Activated T-cell treated with anti-CD3 and anti-CD28 coated beads, Interleukin-2, amount 50 U/mL, for 1 hour (primary cell): ENCODE results near the gene BCL2L12.
A peak's percentile ranks its signal among the peaks of the same experiment; 100 is the strongest.

Experiments
- DNase-seq: peaks from one replicate; pipeline ENCODE4 v3.0.0-alpha.2; 2020

Gene BCL2L12

DNA sequence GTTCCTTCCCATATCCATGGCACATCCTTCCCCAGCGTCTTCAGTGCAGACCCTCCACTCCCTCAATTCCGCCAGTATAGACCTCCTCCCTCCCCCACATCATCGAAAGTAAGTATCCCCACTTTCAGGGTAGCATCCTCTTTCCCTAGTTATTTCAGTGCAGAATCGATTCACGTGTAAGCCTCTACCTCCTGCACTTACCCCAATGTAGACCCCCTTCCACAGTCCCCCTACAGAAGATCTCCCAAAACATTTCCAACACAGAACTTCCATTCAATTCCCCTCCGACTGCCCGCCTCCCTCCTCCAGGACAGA, 740 bp upstream of the BCL2L12 start:
- DNase-seq, result no peak

DNA sequence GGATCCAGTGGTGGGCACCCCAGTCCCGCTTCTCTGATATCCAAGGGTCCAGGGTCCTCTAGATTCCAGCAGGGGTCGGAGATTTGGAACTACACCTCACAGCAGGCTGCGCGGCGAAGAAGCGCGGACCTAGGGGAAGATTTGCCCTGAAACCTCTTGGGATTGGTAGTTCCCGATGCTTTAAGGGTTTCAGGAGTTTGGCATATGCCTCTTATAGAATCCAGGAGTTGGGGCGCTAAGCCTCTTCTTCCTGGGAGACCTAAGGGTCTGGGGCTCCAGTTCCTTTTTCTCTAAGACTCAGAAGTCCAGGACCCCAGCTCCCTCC, 349 bp downstream of the BCL2L12 start:
- DNase-seq, result no peak

DNA sequence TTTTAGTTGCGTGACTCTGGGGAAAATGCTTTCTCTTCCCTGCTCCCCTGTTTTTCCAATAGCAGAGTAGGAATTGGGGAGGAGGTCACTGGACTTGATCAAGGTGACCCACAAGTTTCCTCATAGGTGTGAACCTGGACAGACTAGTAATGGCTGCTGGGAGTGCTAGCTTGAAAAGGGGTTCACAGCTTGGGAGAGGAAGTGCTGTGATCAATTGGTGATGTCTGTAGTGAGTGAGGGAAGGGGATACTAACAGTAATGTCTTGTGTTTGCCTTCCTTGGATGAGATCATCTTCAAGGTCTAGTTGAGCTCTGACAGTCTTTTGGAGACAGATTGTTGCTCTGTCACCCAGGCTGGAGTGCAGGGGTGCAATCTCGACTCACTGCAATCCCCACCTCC, 1.7 kb downstream of the BCL2L12 start:
- DNase-seq, result no peak

DNA sequence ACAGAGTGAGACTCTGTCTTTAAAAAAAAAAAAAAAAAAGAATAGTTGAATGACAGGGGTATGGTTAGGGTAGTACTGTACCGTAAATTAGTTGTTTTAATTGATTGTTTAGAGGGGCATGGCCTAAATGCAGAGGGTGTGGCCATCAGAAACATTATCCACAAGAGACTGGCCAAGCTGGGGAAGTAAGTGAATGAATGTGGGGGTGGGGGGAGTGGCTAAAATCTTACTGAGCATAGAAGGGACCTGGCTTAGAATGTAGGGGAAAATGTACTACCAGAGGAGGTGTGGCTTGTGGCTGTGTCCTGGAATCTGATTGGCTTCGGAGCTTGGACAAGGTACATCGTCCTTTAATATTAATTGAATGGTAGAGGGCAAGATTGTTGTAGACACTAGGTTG, 3.8 kb downstream of the BCL2L12 start:
- no peak for DNase-seq

DNA sequence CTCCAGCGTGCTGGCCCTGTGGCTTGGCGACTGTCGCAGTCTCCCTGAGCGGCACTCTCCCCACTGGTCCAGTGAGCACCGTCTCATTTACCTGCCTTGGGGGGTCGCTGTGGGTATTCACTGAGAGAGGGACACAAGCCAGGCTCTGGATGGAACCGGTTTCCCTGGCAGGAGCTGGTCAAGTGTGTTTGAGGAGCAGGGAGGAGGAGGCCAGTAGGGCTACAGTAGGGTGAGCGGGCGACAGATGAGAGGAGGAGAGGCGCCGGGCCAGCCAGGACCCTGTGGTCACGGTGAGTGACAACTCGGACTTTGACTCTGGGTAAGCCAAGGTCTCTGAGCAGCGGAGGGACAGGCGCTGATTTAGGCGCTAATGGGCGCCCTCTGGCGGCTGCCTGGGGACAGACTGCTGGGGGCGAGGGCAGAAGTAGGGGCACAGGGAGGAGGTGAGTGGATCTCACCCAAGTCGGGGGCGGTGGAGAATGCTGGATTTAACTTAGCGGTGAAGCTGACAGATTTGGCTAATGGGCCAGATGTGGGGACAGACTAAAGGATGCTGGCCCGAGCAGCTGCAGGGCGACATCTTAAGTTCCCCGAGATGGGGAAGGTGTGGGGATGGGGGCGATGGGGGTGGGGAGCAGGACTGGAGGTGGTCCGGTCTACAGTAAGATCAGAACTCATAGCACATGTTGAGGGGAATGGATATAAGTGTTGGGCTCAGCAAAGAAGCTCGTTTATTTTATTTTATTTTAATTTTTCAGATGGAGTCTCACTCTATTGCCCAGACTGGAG, 6.6 kb downstream of the BCL2L12 start:
- peak; percentile 79 for DNase-seq

DNA sequence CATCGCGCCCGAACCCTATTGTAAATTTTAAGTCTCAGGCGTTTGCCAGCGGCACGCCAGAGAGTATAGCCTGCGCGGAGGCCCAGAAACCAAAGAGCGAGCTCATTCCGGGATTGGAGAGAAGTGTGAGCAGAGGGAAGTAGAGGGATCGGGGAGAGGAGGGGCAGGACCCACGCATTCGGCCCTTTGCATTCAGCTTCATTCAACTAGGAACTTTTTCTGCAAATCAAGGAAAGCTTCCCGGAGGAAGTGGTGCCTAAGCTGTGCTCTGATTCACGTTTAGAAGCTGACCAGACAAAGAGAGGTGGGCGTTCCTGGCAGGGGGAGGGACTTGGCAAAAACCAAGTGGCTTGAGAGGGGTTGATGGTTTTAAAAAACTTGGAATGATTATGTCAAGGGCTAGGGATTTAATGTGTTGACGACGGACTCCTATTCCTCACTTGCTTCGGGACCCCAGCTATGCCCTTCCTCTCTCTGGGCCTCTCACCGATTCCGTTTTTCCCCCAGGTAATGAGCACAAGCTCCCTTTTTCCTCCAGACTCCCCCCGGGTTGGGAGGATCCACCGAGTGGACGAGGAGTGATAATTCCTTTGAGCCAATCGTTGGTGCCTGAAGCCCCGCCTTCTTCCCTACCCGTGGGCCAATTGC, 10.5 kb downstream of the BCL2L12 start:
- no peak for DNase-seq

DNA sequence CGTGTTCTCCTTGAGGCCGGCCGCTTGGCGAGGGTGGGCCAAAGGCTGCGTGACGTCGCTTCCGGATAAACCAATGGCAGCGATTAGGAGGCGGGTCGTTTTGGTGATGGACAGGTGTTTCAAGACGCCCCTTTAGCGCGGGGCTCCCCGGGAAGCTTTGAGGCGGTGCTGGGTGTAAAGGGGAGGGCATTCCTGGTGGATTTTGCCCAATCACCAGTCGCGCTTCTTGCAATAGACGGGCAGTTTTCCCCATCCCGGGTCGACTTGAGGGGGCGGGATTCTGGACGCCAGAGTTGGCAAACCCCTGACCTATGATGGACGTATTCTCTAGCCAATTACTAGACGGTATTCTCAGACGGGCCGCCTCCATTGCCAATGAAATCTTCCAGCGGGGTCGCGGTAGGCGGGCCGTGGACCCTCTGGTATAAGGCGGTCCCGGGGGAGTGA, 11.1 kb downstream of the BCL2L12 start:
- DNase-seq, result peak; percentile 97

DNA sequence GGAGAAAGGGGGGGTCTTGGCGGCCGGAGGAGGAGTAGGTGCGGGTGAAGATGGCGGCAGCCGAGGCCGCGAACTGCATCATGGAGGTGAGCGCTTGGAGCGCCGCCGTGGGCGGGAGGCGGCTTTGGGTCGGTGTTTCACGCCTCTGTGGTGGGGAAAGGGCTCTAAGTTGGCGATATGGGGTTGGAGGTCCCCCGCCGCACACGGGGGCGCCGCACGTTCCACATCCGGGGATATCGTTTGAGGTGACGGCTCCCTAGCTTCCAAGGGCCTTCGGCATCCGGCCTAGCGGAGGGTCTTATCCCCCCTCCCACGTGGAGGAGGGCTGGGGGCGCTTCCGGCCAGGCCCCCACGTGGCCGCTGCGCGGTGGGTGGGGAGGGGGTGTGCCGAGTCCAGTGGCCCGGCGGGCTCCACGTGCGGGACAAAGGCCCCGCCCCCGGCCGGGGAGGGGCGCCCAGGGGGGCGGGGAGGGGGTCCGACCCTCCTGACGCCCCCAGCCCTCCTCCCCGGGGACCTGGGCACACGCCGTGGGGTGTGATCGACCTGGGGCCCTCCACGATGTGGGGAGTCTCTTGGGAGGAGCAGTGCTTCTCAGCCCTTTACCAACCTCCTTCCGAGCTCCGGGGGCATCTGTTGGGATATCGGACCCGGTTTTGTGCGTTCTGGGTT, 11.6 kb downstream of the BCL2L12 start, which contains the start of gene PRMT1:
TSS of gene PRMT1 (plus strand) at position 41 of the 670 bp plus-strand sequence. CDS start at position 51, 10 bp downstream.
- no peak for DNase-seq

DNA sequence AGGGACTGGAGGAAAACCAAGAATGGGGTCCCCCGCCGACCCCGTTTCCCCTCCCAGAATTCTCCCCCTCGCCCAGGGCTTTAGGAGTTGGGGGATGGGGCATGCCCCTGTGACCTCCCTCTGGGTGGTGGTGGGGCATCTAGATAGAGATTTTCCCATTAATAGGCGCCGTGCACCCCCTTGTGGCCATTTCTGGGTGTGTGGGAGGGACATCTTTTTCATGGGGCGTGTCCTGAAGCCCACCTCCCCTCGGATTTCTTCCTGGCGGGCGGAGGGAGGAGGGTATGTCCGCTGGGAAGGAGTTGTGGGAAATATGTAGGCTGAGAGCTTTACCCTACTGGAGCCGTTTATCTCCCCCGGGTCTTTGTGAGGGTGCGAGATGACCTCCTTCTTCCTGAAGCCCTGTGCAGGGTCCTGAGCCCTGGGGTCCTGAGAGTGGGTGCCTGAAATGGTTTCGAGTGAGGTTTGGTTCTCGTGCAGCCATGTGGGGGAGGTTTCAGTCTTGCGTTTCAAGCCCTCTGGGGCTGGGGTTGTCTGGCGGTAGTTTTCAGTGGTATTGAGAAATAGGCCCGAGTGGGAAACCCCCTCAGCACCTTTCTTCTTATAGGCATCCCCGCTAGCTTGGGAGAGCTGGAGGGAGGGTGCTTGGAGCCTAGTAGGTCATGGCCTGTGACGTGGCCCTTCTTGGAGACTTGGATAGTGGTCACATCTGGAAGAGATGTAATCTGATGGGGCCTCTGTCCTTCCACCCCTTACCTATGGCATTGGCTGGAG, 12.4 kb downstream of the BCL2L12 start:
- DNase-seq, result peak; percentile 85

DNA sequence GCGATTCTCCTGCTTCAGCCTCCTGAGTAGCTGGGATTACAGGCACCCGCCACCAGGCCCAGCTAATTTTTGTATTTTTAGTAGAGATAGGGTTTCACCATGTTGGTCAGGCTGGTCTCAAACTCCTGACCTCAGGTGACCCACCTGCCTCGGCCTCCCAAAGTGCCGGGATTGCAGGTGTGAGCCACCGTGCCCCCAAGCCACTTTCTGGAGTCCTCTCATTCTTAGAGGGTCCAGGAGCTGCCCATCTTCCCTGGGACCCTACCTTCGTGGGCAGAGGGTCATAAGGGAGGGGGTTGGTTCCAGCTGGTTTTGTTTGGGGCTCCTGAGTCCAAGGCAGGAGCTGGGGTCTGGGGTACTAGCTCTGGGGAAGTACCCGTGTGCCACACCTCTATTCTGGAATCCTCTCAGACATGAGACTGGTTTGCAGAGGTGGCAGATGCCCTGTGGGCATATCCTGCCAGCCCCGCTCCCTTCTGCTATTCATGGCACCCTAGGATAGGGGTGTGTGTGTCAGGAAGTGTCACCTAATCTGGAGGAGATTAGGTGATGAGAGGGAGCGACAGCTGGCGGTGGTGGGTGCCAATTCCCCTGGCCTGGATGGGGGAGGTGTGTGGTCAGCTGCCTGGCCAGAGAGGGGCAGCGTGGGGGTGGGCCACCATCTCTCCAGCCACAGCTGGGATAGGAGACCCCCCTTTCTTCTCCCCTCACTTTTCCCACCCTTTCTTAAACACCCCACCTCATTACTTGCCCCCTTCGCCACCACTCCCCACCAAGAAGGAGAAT, 13.4 kb downstream of the BCL2L12 start:
- no peak for DNase-seq

DNA sequence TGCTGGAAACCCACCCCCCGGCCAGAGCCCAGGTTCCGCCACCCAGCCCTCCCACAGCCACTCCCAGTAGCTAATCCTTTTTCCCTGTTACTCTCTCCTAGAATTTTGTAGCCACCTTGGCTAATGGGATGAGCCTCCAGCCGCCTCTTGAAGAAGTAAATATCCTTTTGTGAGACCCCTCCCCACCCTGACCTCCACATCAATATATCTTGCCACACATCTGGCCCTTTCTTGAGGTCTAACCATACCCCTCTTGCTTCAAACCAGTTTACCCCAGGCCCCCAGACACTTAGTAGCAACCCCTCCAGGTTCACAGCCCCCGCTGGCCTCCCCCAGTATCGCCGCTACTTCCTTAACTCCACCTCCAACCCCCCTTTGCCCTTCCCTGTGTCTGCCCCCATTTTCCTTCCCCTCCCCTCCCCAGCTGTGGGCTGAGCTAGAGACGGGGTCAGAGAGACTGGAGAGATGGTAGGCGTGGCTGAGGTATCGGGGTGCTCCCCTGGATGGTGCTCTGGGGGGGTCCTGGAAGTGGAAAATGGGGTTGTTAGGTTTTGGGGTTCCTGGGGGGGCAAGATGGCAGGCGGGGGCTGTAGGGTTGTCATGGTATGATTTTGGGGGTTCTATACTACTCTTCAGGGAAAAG, 14.2 kb downstream of the BCL2L12 start:
- no peak for DNase-seq

DNA sequence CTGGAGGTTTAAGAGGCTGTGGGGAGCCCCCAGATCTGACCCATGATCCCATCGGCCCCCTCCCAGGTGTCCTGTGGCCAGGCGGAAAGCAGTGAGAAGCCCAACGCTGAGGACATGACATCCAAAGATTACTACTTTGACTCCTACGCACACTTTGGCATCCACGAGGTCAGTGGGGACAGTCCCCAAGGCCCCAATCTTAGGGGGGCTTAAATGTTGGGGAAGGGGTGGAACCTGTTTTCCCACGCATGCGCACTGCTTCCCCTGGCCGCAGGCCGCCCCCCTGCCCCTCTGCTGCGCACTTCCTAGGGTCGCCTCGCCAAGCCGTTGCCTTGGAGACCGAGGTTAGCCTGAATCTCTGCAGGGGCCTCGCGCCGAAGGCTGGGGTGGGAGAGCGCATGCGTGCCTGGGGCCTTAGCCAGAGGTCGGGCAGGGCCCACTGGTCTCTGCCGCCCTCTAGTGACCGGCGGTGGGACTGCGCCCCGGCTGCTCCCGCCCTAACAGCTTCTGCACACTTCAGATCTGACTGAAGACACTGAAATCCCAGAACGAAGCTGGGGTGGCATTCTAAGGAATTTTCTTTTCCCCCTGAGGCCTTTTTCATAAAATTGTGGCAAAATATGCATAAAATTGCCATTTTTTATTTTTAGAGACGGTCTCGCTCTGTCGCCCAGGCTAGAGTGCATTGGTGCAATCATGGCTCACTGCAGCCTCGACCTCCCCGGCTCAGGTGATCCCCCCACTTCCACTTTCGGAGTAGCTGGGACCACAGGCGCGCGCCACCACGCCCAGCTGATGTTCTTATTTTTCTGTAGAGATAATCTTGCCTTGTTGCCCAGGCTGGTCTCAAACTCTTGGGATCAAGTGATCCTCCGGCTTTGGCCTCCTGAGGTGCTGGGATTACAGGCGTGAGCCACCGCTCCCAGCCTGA, 15.0 kb downstream of the BCL2L12 start:
- peak; percentile 97 for DNase-seq

DNA sequence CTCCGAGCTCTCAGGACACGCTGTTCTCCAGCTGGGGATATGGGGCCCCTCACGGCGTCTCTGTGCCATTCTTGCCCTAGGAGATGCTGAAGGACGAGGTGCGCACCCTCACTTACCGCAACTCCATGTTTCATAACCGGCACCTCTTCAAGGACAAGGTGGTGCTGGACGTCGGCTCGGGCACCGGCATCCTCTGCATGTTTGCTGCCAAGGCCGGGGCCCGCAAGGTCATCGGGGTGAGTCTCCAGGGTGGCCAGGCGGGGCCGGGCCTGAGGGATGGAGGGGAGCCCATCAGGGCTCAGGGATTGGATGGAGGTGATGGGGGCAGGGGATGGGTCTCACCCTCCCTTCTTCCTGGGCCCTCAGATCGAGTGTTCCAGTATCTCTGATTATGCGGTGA, 16.1 kb downstream of the BCL2L12 start:
- DNase-seq, result no peak

DNA sequence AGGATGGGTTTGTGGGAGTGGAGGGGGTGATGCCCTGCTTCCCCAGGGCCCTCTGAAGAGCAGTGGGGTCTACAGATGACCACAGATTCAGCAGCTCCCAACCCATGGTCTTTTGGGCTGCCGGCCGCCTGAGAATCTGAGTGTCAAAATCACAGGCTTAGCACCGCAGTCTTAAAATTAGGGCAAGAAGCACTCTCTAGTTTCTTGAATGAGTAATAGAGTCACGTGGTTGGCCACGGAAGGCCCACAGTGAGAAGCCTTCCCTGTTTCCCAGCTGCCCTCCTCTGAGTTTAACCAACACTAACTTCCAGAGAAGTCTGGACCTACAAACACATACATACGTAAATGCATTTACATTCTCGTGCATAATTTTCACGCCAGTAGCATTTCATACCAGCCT, 16.5 kb downstream of the BCL2L12 start:
- DNase-seq, result no peak

DNA sequence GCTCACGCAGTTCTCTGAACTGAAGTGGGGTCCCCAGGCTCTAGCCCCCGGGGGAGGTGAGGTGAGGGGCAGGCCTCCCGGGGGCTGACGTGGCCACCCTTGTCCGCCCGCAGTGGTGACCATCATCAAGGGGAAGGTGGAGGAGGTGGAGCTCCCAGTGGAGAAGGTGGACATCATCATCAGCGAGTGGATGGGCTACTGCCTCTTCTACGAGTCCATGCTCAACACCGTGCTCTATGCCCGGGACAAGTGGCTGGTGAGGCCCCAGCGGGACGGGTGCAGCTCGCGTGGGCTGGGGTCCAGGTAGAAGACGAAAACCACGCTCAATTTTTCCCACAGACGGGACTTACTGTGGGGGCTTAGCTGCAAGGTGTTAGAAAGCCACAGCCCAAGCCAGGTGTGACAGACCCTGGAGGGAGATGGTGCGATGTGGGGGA, 18.1 kb downstream of the BCL2L12 start:
- no peak for DNase-seq

DNA sequence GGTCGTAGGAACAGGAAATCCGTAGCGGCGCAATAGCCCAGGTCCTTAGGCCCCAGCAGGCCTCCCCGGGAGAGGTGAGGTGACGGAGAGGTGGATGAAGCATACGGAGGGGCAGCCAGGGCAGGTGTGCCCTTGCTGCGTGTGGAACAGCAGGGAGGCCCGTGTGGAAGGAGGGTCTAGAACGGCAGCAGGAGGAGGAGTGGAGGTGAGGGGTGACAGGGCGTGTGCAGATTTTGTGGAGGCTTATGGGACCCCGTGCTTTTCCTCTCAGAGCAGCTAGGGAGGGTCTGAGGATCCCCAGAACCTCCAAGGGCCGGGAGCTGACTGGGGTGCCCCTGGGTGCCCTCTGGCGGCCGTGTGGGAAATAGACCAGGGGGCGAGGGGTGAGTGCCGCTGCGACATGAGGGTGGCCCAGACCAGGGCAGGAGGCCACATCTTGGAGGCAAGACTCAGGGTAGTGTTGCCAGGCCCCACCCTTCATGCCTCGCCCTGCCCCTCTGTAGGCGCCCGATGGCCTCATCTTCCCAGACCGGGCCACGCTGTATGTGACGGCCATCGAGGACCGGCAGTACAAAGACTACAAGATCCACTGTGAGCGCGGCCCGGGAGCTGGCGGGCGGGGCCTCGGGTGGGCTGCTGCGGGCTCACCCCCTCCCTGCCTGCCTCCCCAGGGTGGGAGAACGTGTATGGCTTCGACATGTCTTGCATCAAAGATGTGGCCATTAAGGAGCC, 18.7 kb downstream of the BCL2L12 start:
- no peak for DNase-seq

DNA sequence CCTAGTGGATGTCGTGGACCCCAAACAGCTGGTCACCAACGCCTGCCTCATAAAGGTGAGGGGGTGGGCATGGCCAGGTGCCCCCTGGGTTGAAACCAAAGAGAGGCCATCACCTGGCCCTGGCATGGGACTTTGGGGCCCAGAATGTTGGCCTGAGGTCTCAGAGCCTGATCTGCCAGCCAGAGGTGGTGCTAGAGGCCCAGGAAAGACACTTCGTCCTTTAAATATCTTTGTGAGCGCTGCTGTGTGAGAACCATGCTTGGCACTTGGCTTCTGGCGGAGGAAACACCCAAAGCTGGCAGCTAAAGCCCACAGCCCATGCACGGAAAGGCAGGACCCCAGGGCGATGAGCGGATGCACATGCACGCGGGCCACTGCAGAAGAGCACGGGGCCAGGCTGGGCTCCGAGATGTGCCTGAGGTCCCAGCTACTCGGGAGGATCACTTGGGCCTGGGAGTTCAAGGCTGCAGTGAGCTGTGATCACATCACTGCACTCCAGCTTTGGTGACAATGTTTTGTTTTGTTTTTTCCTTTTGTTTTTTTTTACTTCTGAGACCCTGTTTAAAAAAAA, 19.3 kb downstream of the BCL2L12 start:
- DNase-seq, result no peak

DNA sequence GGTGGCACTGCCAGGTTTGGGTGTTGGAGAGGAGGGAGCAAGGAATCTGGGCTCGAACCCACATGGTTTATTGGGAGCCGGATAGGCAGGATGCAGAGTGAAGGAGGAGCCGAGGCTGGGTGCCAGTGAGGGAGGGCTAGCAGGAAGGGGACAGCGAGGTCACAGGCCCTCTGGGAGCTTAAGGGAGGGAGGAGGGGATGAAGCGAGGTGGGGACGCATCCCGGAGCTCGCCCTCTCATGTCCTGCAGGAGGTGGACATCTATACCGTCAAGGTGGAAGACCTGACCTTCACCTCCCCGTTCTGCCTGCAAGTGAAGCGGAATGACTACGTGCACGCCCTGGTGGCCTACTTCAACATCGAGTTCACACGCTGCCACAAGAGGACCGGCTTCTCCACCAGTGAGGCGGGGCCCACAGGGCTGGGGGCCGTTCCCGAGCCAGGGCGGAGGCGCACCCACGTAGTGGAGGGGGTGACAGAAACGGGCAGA, 20.2 kb downstream of the BCL2L12 start:
- no peak for DNase-seq

DNA sequence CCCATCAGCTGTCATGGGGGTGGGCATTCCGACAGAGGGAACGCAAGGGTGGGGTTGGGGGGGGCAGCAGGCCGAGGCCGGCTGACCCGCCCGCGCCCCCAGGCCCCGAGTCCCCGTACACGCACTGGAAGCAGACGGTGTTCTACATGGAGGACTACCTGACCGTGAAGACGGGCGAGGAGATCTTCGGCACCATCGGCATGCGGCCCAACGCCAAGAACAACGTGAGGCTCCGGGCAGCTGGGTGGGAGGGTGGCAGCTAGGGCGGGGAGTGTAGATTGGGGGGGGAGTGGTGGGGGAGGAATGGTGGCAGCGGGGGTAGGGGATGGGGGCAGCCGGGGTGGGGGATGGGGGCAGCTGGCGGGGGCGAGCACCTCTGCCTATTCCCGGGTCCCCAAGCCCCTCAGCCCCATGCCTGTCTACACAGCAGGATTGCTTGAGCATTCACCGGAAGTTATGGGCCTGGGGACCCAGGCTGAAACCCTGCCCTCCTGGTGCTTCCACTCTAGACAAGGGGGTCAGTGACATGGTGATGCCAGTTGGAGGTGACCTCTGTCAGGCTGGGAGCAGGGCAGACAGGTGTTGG, 20.9 kb downstream of the BCL2L12 start:
- no peak for DNase-seq
